GM19328 (cell line): Measurements from ENCODE around the gene CXCR4.

Experiments used
- ATAC-seq: cut with Tn5 transposase; IDR thresholded peaks from one replicate; pipeline ENCODE4 v1.9.1; 2021; ENCODE audit warnings: mild to moderate bottlenecking, moderate library complexity; ENCODE audit not compliant: unreplicated experiment

Gene CXCR4

GRCh38 chr2:136131961-136132824 lies 14.2 kb upstream of the CXCR4 start:
- peak; percentile 81 for ATAC-seq

DNA sequence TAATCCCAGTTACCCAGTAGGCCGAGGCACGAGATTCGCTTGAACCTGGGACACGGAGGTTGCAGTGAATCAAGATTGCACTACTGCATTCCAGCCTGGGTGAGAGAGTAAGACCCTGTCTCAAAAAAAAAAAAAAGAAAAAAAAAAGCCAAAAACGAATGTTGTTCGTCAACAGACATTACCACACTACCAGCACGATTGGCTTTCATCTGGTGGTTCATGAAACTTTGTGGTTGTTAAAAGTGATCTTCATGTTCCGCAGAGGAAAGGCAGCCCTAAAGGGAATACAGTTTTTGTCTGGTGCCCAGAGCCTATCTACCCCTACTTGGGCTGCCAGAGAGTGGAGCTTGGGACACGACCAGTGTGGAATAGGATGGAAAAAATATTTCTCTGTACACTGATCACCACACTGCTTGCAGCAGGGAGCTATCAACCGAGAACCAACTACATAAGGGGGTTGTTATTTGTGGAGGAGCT lies 13.6 kb upstream of the CXCR4 start:
- no peak for ATAC-seq

GRCh38 chr2:136130511-136130910 lies 12.6 kb upstream of the CXCR4 start:
- no peak for ATAC-seq

- no peak for ATAC-seq
Measured at GRCh38 chr2:136130045-136130444, 12.1 kb upstream of the CXCR4 start.

GRCh38 chr2:136129601-136130000 lies 11.7 kb upstream of the CXCR4 start:
- ATAC-seq, result no peak

DNA sequence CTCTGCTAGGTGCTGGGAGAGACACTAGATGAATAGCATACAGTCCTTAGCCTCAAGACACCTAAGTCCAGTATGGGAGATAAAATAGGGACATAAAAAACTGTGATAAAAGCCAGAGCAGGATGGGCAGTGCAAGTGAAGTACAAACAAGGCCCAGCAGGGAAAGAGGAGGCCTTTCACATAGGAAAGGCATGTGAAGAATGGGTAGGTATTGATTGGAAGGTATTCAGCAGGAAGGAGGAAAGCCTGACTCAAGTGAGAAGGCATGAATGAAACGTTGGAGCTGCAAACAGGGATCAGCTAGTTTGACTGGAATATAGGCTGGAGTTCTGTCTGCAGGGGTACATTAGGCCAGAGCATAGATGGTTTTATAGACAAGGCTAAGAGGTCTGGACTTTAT lies 11.0 kb upstream of the CXCR4 start:
- ATAC-seq, result no peak

GRCh38 chr2:136128366-136128765 lies 10.4 kb upstream of the CXCR4 start:
- no peak for ATAC-seq

DNA sequence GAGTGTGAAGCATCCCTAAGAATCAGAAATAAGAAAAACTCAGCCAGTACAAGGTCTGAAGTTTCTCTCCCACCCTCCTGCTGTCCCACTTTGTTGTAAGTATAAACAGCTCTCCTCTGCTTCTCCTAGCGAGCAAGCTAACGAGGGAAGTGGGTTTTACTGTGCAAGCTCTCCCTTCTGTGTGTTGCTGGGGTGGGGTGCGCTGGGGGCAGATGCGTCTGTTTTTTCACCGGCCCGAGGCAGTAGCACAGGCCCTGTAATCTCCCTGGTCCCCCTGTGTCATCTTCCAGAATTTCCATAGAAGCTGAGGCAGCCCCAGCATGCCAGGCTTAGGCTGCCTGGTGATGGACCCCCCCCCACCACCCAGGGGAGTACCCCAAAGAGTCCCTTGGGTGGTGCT lies 9.4 kb upstream of the CXCR4 start:
- no peak for ATAC-seq

GRCh38 chr2:136126421-136126926 lies 8.5 kb upstream of the CXCR4 start:
- no peak for ATAC-seq

GRCh38 chr2:136126021-136126420 lies 8.1 kb upstream of the CXCR4 start:
- ATAC-seq, result no peak

GRCh38 chr2:136125236-136125635 lies 7.3 kb upstream of the CXCR4 start:
- ATAC-seq, result no peak

GRCh38 chr2:136124805-136125204 lies 6.9 kb upstream of the CXCR4 start:
- no peak for ATAC-seq

- no peak for ATAC-seq
Measured at GRCh38 chr2:136122661-136123060, 4.7 kb upstream of the CXCR4 start.

GRCh38 chr2:136121204-136121910 lies 3.4 kb upstream of the CXCR4 start:
- no peak for ATAC-seq

- no peak for ATAC-seq
Measured at GRCh38 chr2:136119717-136120675, 2.0 kb upstream of the CXCR4 start.

DNA sequence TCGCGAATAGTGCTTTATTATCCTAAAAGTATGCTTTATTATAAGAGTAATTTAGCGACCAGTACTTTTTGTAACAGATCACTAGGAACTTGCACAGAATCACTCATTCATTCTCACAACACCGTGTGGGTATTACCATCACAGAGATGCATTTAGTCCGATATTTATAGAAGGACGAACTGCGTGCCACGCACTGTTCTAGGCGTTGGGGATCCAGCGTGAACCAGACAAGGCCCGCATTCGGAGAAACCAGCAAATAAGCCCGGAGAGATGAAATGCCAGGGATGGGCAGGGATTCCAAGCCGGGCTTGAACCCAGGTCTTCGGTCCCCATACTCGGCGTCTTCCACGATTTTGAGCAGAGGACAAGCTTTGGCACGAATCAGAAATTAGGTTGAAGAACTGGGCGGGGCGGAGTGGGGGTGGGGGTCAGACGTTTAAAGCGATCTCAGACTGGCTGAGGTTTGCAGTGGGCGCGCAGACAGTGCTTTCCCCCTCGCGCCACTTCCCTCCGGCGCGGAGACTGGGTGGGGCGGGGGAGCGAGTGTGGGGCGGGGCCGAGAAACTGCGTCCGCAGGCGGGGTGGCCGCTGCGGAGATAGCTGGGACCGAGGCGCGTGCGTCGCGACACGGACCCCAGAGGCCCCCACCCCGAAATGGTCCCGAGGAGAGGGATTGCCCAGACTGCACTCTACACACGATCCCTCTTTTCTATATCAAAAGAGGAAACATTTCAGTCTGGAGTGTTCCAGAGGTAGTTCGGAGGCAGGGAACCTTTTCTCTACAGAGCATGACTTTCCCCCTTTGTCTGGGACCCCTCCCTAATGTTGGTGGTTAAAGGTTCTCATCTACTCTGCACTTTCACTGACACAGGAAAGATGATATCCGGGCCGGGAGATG lies 1.1 kb upstream of the CXCR4 start:
- ATAC-seq, result no peak

GRCh38 chr2:136117391-136117841 lies 533 bp downstream of the CXCR4 start:
- ATAC-seq, result peak; percentile 19

GRCh38 chr2:136116813-136117390 lies 1.0 kb downstream of the CXCR4 start:
- peak; percentile 47 for ATAC-seq

DNA sequence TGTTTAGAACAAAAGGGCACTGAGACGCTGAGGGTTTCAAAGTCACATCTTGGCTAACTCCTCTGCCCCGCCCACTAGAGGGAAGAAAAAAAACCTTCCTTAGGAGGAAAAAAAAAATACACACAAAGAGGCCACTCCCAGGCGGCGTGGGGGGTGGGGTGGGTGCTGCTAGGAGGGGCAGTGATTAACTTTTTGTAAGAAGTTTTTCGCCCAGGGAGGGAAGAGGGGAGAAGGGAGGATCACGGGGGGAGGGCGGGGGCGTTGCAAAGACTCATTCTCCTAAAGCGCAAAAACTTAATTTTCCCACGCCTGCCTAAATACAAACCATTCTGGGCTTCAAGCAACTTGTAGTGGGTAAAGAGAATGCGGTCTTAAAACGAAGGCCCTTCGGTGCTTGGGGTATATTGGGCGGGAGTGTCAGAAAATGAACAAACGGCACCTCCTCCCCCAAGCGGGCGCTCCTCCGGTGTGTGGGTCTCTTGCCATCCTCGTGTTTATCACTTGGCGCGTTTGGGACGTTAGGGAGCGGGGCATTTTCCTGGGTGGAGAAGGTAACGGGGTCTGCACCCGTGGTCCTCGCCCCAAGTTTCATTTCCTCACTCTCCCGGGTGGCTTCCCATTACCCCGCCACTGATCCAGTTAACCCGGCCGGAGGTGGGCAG lies 1.7 kb downstream of the CXCR4 start:
- ATAC-seq, result no peak
